ENCODE measurements around the gene MAGIX.

- TF ChIP-seq, protein P1, sequence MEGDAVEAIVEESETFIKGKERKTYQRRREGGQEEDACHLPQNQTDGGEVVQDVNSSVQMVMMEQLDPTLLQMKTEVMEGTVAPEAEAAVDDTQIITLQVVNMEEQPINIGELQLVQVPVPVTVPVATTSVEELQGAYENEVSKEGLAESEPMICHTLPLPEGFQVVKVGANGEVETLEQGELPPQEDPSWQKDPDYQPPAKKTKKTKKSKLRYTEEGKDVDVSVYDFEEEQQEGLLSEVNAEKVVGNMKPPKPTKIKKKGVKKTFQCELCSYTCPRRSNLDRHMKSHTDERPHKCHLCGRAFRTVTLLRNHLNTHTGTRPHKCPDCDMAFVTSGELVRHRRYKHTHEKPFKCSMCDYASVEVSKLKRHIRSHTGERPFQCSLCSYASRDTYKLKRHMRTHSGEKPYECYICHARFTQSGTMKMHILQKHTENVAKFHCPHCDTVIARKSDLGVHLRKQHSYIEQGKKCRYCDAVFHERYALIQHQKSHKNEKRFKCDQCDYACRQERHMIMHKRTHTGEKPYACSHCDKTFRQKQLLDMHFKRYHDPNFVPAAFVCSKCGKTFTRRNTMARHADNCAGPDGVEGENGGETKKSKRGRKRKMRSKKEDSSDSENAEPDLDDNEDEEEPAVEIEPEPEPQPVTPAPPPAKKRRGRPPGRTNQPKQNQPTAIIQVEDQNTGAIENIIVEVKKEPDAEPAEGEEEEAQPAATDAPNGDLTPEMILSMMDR (IDR thresholded peaks at IDR 0.05), result no peak
- TF ChIP-seq EP300 (IDR thresholded peaks at IDR 0.05), result no peak
- TF ChIP-seq POLR2A (IDR thresholded peaks at IDR 0.05), result no peak
Measured at GRCh38 chrX:49178537-49178936, 16.0 kb downstream of the MAGIX start.
